ENCODE data around the gene MKRN3. TPM values are rescaled to one million over a fixed set of nuclear protein-coding genes. Genes with fewer than 3 reads are reported as not detected.

The MKRN3 gene
- total and polyA plus RNA-seq, 2 of the 8 experiments (the other 6 are each of a cell fraction or from before 2014, with no cell fraction given): not detected

- no peaks in the 10 kb centered on the region for H3K27me3 ChIP-seq (replicated peaks in 1 of 4; ENCODE audit: control insufficient read depth in 3 of 4, extremely low read depth in 1 of 4, insufficient read depth in 3 of 4, low read length in 3 of 4)
- H3K9ac ChIP-seq (replicated peaks in 1 of 4; ENCODE audit: extremely low read depth in 1 of 4, low read depth in 3 of 4, low read length in 3 of 4): no peak overlapping the region
- no peak for FAIRE-seq
- no peak overlapping the region for H2BK5ac ChIP-seq (ENCODE audit: low read depth, low read length)
- ChIA-PET POLR2A (ENCODE audit: partially characterized antibody) (no interaction called here), CTCF (ENCODE audit: partially characterized antibody) (no interaction called here)
- H4K5ac ChIP-seq (ENCODE audit: insufficient read length, low read depth, low read length): no peak overlapping the region
- H4K91ac ChIP-seq (replicated peaks; ENCODE audit: insufficient read length, low read length): no peak overlapping the region
- H3K27ac ChIP-seq (ENCODE audit: low read depth, low read length): no peak overlapping the region
- H3K4me2 ChIP-seq (ENCODE audit: insufficient read depth in 1 of 2, low read depth in 2 of 2, low read length in 2 of 2): no peak overlapping the region
- no peak for DNase-seq (ENCODE audit: low read depth in 1 of 2, low spot score in 2 of 2)
- H3K56ac ChIP-seq (replicated peaks; ENCODE audit: insufficient read length, low read depth, low read length): no peak overlapping the region
- H3K36me3 ChIP-seq (ENCODE audit: control insufficient read depth in 2 of 4, insufficient read depth in 4 of 4, low read length in 3 of 4): no peaks in the 10 kb centered on the region
- H2AFZ ChIP-seq (ENCODE audit: low read length): no peak overlapping the region
- H3K23me2 ChIP-seq (ENCODE audit: low read depth, low read length): no peaks in the 10 kb centered on the region
- H4K20me1 ChIP-seq (replicated peaks in 1 of 2; ENCODE audit: control insufficient read depth in 1 of 2, insufficient read depth in 2 of 2, low read length in 2 of 2): no peaks in the 10 kb centered on the region
- WGBS, 2 experiments (ENCODE audit: extremely low coverage in 1 of 2, insufficient coverage in 1 of 2, insufficient read length in 1 of 2, insufficient replicate concordance in 2 of 2, low coverage in 1 of 2, low lambda C conversion rate in 2 of 2, missing lambda C conversion rate in 1 of 2): 91% methylated on average over 3 of the region's 3 CpGs; no CpG with 5 or more reads in 1 of the 2 experiments
- H3K14ac ChIP-seq (ENCODE audit: insufficient read length): no peak overlapping the region
- no peak overlapping the region for H2AK5ac ChIP-seq (ENCODE audit: low read depth, low read length)
- H3K79me1 ChIP-seq (ENCODE audit: low read depth, low read length): no peaks in the 10 kb centered on the region
- no peak overlapping the region for H2BK15ac ChIP-seq (ENCODE audit: low read length)
- H3K23ac ChIP-seq (ENCODE audit: insufficient read length): no peak overlapping the region
- H2BK120ac ChIP-seq (replicated peaks; ENCODE audit: low read depth, low read length): no peak overlapping the region
- H3K4me3 ChIP-seq (ENCODE audit: extremely low read depth in 1 of 4, insufficient read depth in 2 of 4, low read depth in 3 of 4, low read length in 4 of 4): no peak overlapping the region
- no peaks in the 10 kb centered on the region for H3K79me2 ChIP-seq (ENCODE audit: control insufficient read depth in 1 of 2, insufficient read depth in 2 of 2, low read length in 2 of 2)
- H3K4ac ChIP-seq (replicated peaks; ENCODE audit: insufficient read length, low read depth, low read length): no peak overlapping the region
- H2BK12ac ChIP-seq (ENCODE audit: low read depth, low read length): no peak overlapping the region
- no peak overlapping the region for H4K8ac ChIP-seq (ENCODE audit: extremely low read depth, insufficient read depth, low read length)
- no peaks in the 10 kb centered on the region for H3K4me1 ChIP-seq (replicated peaks in 1 of 4; ENCODE audit: control insufficient read depth in 3 of 4, insufficient read depth in 4 of 4, low read length in 3 of 4)
- no peak overlapping the region for H2BK20ac ChIP-seq (ENCODE audit: low read length)
- peaks cover 19 to 64% of the 10 kb centered on the region in 2 experiments; a peak in 3 of 4 replicates for H3K9me3 ChIP-seq (ENCODE audit: insufficient read depth in 2 of 2, low read depth in 1 of 2, low read length in 1 of 2)
- H3K18ac ChIP-seq (ENCODE audit: extremely low read depth, low read length): no peak overlapping the region
- TF ChIP-seq HDAC2 (IDR thresholded peaks at IDR 0.05; ENCODE audit: borderline replicate concordance in 1 of 2, low read depth in 2 of 2, low read length in 2 of 2) (no peak), E2F6 (IDR thresholded peaks at IDR 0.05) (no peak), SAP30 (IDR thresholded peaks at IDR 0.05; ENCODE audit: insufficient read depth, insufficient replicate concordance, low read length) (no peak), EP300 (IDR thresholded peaks at IDR 0.05; ENCODE audit: borderline replicate concordance in 1 of 2, low read depth in 2 of 2, low read length in 2 of 2) (no peak), YY1 (IDR thresholded peaks at IDR 0.05; ENCODE audit: low read depth, low read length) (no peak), NANOG (IDR thresholded peaks at IDR 0.05; ENCODE audit: insufficient read depth, low read depth, low read length, poor library complexity, severe bottlenecking) (no peak), RFX5 (IDR thresholded peaks at IDR 0.05; ENCODE audit: borderline replicate concordance, low read depth, low read length) (no peak), POLR2A (IDR thresholded peaks at IDR 0.05; ENCODE audit: control extremely low read depth in 1 of 2, low read depth in 2 of 2, low read length in 2 of 2) (no peak), HDAC6 (IDR thresholded peaks at IDR 0.05; ENCODE audit: low read depth, low read length) (no peak), ATF3 (IDR thresholded peaks at IDR 0.05; ENCODE audit: insufficient read depth, low read depth, low read length) (no peak), CEBPB (IDR thresholded peaks at IDR 0.05; ENCODE audit: low read depth, low read length) (no peak), KDM4A (IDR thresholded peaks at IDR 0.05; ENCODE audit: low read depth, low read length, severe bottlenecking) (no peak)
Measured at GRCh38 chr15:23536659-23537058, 28.8 kb upstream of the MKRN3 start.

Data from H1 (cell line).